ENCODE measurements around the gene CRTC3. TPM values are rescaled to one million over a fixed set of nuclear protein-coding genes. Genes with fewer than 3 reads are reported as not detected.

The CRTC3 gene
- total RNA-seq: 9.0 and 9.2 TPM in 2 replicates

DNA sequence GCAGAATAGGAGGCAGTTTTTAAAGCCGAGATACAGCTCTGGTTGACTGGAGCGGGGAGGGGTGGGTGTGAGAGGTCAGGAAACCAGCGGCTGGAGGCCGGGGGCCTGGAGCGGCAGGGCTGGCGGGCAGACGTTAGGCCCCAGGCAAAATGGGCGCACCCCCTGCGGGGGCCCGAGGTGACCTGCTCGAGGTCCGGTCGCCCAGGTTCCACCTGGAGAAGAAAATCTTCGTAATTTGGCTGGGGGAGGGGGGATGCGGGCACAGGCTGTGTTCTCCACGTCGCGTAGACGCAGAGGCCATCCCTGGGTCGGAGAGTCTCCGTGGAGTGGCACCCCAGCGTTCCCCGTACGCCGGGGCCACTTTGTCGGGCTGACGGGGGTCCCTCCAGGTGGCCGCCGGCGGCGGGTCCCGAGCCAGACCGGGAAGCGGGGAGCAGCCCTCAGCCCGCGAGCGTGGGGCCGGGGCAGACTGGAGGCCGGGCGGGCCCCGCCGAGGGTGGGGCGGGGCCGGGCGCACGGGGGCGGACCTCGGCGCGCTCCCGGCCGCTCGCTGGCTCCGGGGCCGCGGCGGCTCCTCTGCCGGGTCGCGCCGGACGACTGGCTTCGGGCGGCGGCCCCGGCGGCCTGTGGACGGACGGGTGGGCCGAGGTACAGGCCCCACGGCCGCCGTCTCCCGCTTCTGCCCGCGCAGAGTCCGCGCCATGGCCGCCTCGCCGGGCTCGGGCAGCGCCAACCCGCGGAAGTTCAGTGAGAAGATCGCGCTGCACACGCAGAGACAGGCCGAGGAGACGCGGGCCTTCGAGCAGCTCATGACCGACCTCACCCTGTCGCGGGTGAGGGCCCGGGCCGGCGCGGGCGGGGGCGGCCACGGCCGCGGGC, at the start of gene CRTC3:
CRTC3 (plus strand) TSS at position 553 of the 879 bp plus-strand sequence; CDS start at position 702, 149 bp downstream.

Other genes starting within 250 kb of the CRTC3 start
- 1.7 and 2.9 TPM in 2 replicates for gene ZNF774, start 177.6 kb upstream of the CRTC3 start, total RNA-seq
- 153 and 186 TPM in 2 replicates for gene IQGAP1, start 141.7 kb upstream of the CRTC3 start, total RNA-seq
- gene BLM, start 187.4 kb downstream of the CRTC3 start, total RNA-seq: 3.0 and 9.9 TPM in 2 replicates

Data from hair follicular keratinocyte (primary cell).